GM06990 (cell line): ENCODE results near the gene HIPK2.

Source experiments
- DNase-seq: peaks from one replicate; pipeline ENCODE4 v3.0.0-alpha.2; 2011; ENCODE audit not compliant: insufficient read length; ENCODE audit errors: extremely low read depth
- H3K27me3 ChIP-seq: replicated peaks from 2 replicates; pipeline ENCODE4 v1.6.0; 2011; ENCODE audit warnings: low read length; ENCODE audit not compliant: control insufficient read depth, insufficient read depth
- H3K36me3 ChIP-seq: 2 replicates; pipeline ENCODE4 v1.5.1; 2011; ENCODE audit warnings: low read length; ENCODE audit not compliant: control insufficient read depth, insufficient read depth
- H3K4me3 ChIP-seq: replicated peaks from 2 replicates; pipeline ENCODE4 v1.5.1; 2011; ENCODE audit warnings: low read depth, mild to moderate bottlenecking, control low read depth, low read length
- TF ChIP-seq, protein P1 (sequence below): IDR thresholded peaks from 2 replicates; pipeline ENCODE4 v1.5.1; 2011; ENCODE audit warnings: low read length, control low read depth, mild to moderate bottlenecking, inconsistent platforms; ENCODE audit not compliant: insufficient read depth, poor library complexity, severe bottlenecking

Gene HIPK2

DNA sequence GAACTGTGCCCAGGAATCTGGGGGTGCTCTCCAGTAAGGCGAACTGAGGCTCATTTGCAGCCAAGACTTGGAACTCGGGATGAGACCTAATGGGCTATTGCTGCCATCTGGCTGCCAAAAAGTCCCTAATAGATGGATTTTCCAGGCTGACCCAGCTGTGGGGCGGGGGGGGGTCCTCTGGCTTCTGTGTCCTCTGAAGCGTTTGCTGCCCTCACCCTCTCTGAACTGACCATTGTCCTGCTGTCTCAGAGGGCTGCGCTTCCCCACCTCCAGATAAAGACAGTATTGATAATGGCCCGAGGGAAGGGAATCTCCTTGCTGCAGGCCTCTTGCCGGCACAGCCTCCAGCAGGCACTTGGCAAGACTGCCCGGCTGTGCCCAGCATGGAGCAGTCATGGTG is 207.7 kb downstream of the HIPK2 start:
- DNase-seq: no peak
- TF ChIP-seq, protein P1, sequence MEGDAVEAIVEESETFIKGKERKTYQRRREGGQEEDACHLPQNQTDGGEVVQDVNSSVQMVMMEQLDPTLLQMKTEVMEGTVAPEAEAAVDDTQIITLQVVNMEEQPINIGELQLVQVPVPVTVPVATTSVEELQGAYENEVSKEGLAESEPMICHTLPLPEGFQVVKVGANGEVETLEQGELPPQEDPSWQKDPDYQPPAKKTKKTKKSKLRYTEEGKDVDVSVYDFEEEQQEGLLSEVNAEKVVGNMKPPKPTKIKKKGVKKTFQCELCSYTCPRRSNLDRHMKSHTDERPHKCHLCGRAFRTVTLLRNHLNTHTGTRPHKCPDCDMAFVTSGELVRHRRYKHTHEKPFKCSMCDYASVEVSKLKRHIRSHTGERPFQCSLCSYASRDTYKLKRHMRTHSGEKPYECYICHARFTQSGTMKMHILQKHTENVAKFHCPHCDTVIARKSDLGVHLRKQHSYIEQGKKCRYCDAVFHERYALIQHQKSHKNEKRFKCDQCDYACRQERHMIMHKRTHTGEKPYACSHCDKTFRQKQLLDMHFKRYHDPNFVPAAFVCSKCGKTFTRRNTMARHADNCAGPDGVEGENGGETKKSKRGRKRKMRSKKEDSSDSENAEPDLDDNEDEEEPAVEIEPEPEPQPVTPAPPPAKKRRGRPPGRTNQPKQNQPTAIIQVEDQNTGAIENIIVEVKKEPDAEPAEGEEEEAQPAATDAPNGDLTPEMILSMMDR: no peak
- H3K27me3 ChIP-seq: no peaks in the 10 kb centered on the region
- H3K36me3 ChIP-seq: peaks cover 31% of the 10 kb centered on the region
- no peak overlapping the region for H3K4me3 ChIP-seq

GRCh38 chr7:139568813-139569490 is 208.8 kb downstream of the HIPK2 start:
- DNase-seq: no peak
- TF ChIP-seq, protein P1: no peak
- no peaks in the 10 kb centered on the region for H3K27me3 ChIP-seq
- H3K4me3 ChIP-seq: no peak overlapping the region
- peaks cover 22% of the 10 kb centered on the region for H3K36me3 ChIP-seq

DNA sequence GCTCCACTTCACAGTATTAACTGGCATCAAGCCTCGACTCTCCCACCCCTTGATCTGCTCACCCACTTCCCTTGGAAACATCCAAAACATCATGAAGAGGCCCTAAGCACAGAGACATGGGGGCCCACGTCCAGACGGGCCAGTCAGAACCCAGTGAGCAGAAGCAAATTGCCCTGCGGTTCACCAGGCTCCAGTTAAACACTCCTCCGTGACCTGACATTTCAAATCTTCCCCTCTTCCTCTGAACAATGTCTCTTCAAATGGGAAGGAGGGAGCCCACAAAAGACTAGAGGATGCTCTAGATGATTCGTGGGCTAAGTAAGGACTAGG is 209.5 kb downstream of the HIPK2 start:
- TF ChIP-seq, protein P1: no peak
- no peak for DNase-seq
- no peak overlapping the region for H3K4me3 ChIP-seq
- H3K36me3 ChIP-seq: peaks cover 22% of the 10 kb centered on the region
- no peaks in the 10 kb centered on the region for H3K27me3 ChIP-seq

DNA sequence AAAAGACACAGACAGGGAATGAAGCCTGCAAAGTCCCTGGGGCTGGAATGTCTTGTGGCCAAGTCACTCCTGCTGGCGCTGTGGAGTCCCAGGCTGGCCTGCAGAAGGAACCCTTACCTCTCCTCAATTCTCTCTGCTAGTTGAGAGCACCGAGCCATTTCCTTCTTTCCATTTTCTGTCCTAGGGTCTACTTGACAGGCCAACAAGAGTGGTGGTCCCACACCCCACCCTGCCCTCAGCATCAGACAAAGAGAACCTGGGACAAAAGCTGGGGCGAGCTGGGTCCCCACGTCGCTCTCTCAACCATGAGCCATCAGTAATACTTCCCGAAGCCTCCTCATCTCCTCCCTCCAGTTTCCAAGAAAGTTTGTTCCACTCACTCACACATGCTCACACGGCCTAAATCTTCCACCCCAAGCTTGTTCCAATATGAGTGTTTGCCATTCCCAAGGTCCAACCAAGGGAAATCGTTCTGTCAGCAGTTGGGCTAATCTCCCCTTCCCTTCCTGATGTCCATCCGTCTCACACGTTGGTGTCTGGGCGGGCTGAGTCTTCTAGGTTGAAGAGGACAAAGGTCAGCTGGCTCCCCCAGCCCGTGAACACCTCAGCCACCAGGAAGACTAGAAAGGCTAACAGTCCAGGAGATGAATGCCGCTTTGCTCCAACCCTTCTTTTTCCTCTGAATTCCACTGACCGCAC is 210.0 kb downstream of the HIPK2 start:
- TF ChIP-seq, protein P1: no peak
- H3K27me3 ChIP-seq: no peaks in the 10 kb centered on the region
- no peak for DNase-seq
- H3K4me3 ChIP-seq: no peak overlapping the region
- H3K36me3 ChIP-seq: peaks cover 18% of the 10 kb centered on the region

DNA sequence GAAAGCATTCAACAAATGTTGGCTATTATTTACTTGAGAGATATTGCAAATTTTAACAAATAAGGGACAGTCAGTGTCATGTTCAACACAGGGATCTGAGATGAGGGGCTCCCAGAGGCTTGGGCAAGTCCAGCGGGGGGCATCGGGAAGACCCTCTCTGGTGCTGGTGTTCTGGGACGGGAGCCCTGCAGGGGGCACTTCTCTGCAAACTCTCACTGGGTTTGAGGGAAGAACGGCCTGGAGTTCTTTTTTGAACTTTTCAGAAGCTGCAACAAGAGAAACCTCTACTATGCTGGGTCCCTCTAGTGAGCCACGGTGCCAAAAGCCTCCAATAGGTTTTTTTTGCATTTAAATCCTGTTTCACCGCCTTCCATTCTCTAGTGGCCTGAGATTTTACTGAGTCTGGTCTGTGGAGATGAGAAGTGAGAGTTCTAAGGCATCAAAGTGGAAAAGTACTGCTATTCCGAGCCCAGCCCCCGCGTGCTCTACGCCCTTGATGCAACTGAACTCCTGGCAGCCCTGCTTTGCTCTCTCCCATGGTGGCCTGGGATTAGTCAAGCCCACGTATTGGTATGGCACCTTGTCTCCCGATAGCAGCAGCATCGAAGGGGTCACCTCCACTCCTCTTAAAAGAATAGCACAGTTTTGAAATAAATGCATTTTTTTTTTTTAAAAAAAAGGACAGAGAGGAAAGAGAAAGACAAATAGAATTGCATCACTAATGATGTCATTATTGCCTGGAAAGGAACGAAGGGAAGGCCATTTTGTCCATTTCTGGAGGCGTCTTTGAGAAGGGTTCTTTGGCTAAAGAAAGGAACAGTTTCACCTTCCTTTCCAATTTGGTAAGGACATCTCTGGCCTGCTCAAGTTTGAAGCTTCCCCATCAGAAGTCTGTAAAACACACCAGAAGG is 210.8 kb downstream of the HIPK2 start:
- TF ChIP-seq, protein P1: no peak
- Histone ChIP-seq H3K36me3 (peaks cover 18% of the 10 kb centered on the region), H3K4me3 (no peak overlapping the region), H3K27me3 (no peaks in the 10 kb centered on the region)
- DNase-seq: no peak
